Neural progenitor cell (in vitro differentiated cells): ENCODE results near the gene TMEM236. TPM values are rescaled to one million over a fixed set of nuclear protein-coding genes. Genes with fewer than 3 reads are reported as not detected.

Experiments used
- DNase-seq: peaks from one replicate; pipeline ENCODE4 v3.0.0-alpha.2; 2016; ENCODE audit warnings: low spot score
- H2AFZ ChIP-seq: fragments of 200-600 bp; sonication (generic); replicated peaks from 2 replicates; pipeline ENCODE4 v1.6.1; 2016; ENCODE audit warnings: antibody characterized with exemption
- H3F3A ChIP-seq: fragments of 200-600 bp; sonication (generic); 2 replicates; pipeline ENCODE4 v1.6.1; 2016; ENCODE audit warnings: antibody characterized with exemption, low read depth
- H3K27ac ChIP-seq: fragments of 200-600 bp; sonication (generic); 2 replicates; pipeline ENCODE4 v1.5.1; 2016; ENCODE audit warnings: mild to moderate bottlenecking
- H3K27me3 ChIP-seq: fragments of 200-600 bp; sonication (generic); 2 replicates; pipeline ENCODE4 v1.6.1; 2016; ENCODE audit warnings: mild to moderate bottlenecking, moderate library complexity
- H3K36me3 ChIP-seq: fragments of 200-600 bp; sonication (generic); 2 replicates; pipeline ENCODE4 v1.5.1; 2016
- H3K4me1 ChIP-seq: fragments of 200-600 bp; sonication (generic); 2 replicates; pipeline ENCODE4 v1.6.1; 2016; ENCODE audit warnings: mixed run types
- H3K4me2 ChIP-seq: fragments of 200-600 bp; sonication (generic); 2 replicates; pipeline ENCODE4 v1.6.1; 2016
- H3K4me3 ChIP-seq: fragments of 200-600 bp; sonication (generic); 2 replicates; pipeline ENCODE4 v1.5.1; 2016
- H3K79me2 ChIP-seq: fragments of 200-600 bp; sonication (generic); 2 replicates; pipeline ENCODE4 v1.6.1; 2016; ENCODE audit warnings: low read depth
- H3K9ac ChIP-seq: fragments of 200-600 bp; sonication (generic); 2 replicates; pipeline ENCODE4 v1.6.1; 2016
- H3K9me3 ChIP-seq: fragments of 200-600 bp; sonication (generic); 2 replicates; pipeline ENCODE4 v1.5.1; 2016; ENCODE audit warnings: low read depth
- H4K20me1 ChIP-seq: fragments of 200-600 bp; sonication (generic); 2 replicates; pipeline ENCODE4 v1.6.1; 2016; ENCODE audit warnings: low read depth
- H3K27ac Mint-ChIP-seq: 3 replicates; pipeline ENCODE4 v1.8.0; 2021; ENCODE audit warnings: mixed read lengths
- H3K27me3 Mint-ChIP-seq: 2 replicates; pipeline ENCODE4 v1.8.0; 2022; ENCODE audit warnings: low read depth, mild to moderate bottlenecking, inconsistent platforms, moderate library complexity, mixed read lengths; ENCODE audit not compliant: insufficient read depth
- H3K36me3 Mint-ChIP-seq: 3 replicates; pipeline ENCODE4 v1.8.0; 2021; ENCODE audit warnings: mixed read lengths
- H3K4me1 Mint-ChIP-seq: 3 replicates; pipeline ENCODE4 v1.8.0; 2021; ENCODE audit warnings: mixed read lengths
- H3K4me3 Mint-ChIP-seq: 3 replicates; pipeline ENCODE4 v1.8.0; 2021; ENCODE audit warnings: mild to moderate bottlenecking, moderate library complexity, mixed read lengths
- H3K9me3 Mint-ChIP-seq: 3 replicates; pipeline ENCODE4 v1.8.0; 2020; ENCODE audit warnings: mixed read lengths
- EZH2 ChIP-seq: fragments of 200-600 bp; sonication (generic); IDR thresholded peaks from 2 replicates; pipeline ENCODE4 v1.6.1; 2017; ENCODE audit warnings: antibody characterized with exemption, mild to moderate bottlenecking, moderate library complexity
- EZH2phosphoT487 ChIP-seq: fragments of 200-600 bp; sonication (generic); IDR thresholded peaks from 2 replicates; pipeline ENCODE4 v1.6.1; 2017; ENCODE audit warnings: antibody characterized with exemption
- total RNA-seq: library from RNA; depleted of rRNA; stranded (reverse); fragments of >200 nt; gene quantifications from 2 replicates; pipeline ENCODE4 v1.2.3, GENCODE V29; 2015; ENCODE audit warnings: low replicate concordance
- TF ChIP-seq, protein P1 (sequence below): fragments of 200-600 bp; sonication (generic); IDR thresholded peaks from 2 replicates; pipeline ENCODE4 v1.5.1; 2017; ENCODE audit warnings: antibody characterized with exemption, mild to moderate bottlenecking

TMEM236 gene
- 0.06 TPM in 1 of 2 replicates, not detected in the other for total RNA-seq

GRCh38 chr10:17751781-17752445 is at the start of gene TMEM236:
Gene TMEM236 (plus strand): TSS chr10:17752201. CDS start chr10:17752296, 95 bp downstream.
- no peaks in the 10 kb centered on the region for H3K36me3 ChIP-seq
- Mint-ChIP-seq H3K9me3 (no peaks in the 10 kb centered on the region), H3K27ac (no peak within 1 kb of the TSS)

DNA sequence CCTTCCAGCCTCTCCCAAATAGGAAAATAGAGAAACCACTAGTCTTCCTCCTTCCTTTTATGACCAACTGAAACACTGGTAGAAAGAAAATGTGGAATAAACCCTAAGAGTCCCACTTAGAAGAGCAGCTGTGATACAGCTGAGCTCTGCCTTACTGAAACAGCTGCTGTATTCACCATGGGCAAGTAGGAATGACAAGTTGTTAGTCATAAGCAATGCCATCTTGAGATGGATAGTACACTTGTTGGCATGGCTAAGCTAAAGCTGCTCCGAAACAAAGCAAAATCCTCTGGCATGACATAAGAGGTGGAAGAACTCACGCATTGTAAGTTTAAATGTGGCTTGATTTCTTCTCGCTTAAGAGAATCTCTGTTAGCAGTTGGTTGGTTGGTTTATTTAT is 48.3 kb upstream of the TMEM236 start:
- H3K9me3 Mint-ChIP-seq, result peaks cover 2% of the 10 kb centered on the region
- Histone ChIP-seq H3K36me3 (peaks cover 9% of the 10 kb centered on the region), H3F3A (no peaks in the 10 kb centered on the region)

More at GRCh38 chr10:17751781-17752445, at the start of gene TMEM236:
- no peak within 1 kb of the TSS for H3K4me3 Mint-ChIP-seq
- no peak within 1 kb of the TSS for H3K27ac ChIP-seq
- H3K36me3 Mint-ChIP-seq, result no peaks in the 10 kb centered on the region
- H3K79me2 ChIP-seq, result no peaks in the 10 kb centered on the region
- H2AFZ ChIP-seq, result no peak within 1 kb of the TSS
- no peaks in the 10 kb centered on the region for H3F3A ChIP-seq
- no peaks in the 10 kb centered on the region for H3K27me3 ChIP-seq
- no peak within 1 kb of the TSS for H3K4me3 ChIP-seq
- H3K4me1 Mint-ChIP-seq, result no peaks in the 10 kb centered on the region
- TF ChIP-seq EZH2phosphoT487 (no peak), EZH2 (no peak)
- TF ChIP-seq, protein P1, sequence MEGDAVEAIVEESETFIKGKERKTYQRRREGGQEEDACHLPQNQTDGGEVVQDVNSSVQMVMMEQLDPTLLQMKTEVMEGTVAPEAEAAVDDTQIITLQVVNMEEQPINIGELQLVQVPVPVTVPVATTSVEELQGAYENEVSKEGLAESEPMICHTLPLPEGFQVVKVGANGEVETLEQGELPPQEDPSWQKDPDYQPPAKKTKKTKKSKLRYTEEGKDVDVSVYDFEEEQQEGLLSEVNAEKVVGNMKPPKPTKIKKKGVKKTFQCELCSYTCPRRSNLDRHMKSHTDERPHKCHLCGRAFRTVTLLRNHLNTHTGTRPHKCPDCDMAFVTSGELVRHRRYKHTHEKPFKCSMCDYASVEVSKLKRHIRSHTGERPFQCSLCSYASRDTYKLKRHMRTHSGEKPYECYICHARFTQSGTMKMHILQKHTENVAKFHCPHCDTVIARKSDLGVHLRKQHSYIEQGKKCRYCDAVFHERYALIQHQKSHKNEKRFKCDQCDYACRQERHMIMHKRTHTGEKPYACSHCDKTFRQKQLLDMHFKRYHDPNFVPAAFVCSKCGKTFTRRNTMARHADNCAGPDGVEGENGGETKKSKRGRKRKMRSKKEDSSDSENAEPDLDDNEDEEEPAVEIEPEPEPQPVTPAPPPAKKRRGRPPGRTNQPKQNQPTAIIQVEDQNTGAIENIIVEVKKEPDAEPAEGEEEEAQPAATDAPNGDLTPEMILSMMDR, result no peak
- H4K20me1 ChIP-seq, result no peaks in the 10 kb centered on the region
- no peaks in the 10 kb centered on the region for H3K27me3 Mint-ChIP-seq
- no peak within 1 kb of the TSS for H3K4me2 ChIP-seq
- no peaks in the 10 kb centered on the region for H3K9me3 ChIP-seq
- no peaks in the 10 kb centered on the region for H3K4me1 ChIP-seq
- no peak within 1 kb of the TSS for H3K9ac ChIP-seq
- no peak for DNase-seq

DNA sequence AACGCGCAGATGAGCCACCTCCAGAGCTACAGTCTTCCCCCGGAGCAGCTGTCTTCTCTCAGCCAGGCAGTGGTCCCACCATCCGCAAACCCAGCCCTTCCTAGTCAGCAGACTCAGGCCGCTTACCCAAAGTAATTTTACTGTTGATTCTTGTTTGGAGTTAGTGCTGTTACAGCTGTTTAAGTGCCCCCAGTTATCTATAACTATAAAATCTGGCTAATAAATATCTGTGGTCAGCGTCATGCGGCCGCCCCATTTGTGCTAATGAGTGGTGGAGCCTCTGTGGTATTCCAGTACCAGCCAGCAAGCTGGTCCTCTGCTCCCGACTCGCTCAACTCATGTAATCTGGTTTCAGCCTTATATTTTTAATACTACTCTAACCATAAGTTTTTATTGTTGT is 43.2 kb upstream of the TMEM236 start:
- Histone ChIP-seq H3K9ac (no peak overlapping the region), H3K36me3 (no peaks in the 10 kb centered on the region), H3K79me2 (no peaks in the 10 kb centered on the region), H3K27me3 (no peaks in the 10 kb centered on the region), H3K4me1 (peaks cover 10% of the 10 kb centered on the region), H2AFZ (no peak overlapping the region), H3K4me2 (no peak overlapping the region), H4K20me1 (peaks cover 5% of the 10 kb centered on the region), H3K4me3 (no peak overlapping the region), H3F3A (peaks cover 7% of the 10 kb centered on the region), H3K9me3 (no peaks in the 10 kb centered on the region), H3K27ac (no peak overlapping the region)
- Mint-ChIP-seq H3K27me3 (no peaks in the 10 kb centered on the region), H3K9me3 (no peaks in the 10 kb centered on the region), H3K27ac (no peak overlapping the region), H3K4me1 (peaks cover 21% of the 10 kb centered on the region), H3K36me3 (peaks cover 14% of the 10 kb centered on the region), H3K4me3 (no peak overlapping the region)
- no peak for TF ChIP-seq EZH2phosphoT487
- no peak for DNase-seq

More for the DNA sequence above, 48.3 kb upstream of the TMEM236 start:
- DNase-seq, result no peak
- H3K79me2 ChIP-seq, result no peaks in the 10 kb centered on the region
- Mint-ChIP-seq H3K27ac (no peak overlapping the region), H3K4me3 (no peak overlapping the region), H3K27me3 (peaks cover 2% of the 10 kb centered on the region), H3K36me3 (peaks cover 16% of the 10 kb centered on the region), H3K4me1 (no peaks in the 10 kb centered on the region)
- H3K27me3 ChIP-seq, result no peaks in the 10 kb centered on the region
- TF ChIP-seq, protein P1, result no peak
- TF ChIP-seq EZH2, result no peak
- TF ChIP-seq EZH2phosphoT487, result no peak
- H3K4me3 ChIP-seq, result no peak overlapping the region
- no peak overlapping the region for H3K4me2 ChIP-seq
- no peaks in the 10 kb centered on the region for H3K4me1 ChIP-seq
- H3K9me3 ChIP-seq, result no peaks in the 10 kb centered on the region
- H4K20me1 ChIP-seq, result no peaks in the 10 kb centered on the region
- no peak overlapping the region for H2AFZ ChIP-seq
- no peak overlapping the region for H3K27ac ChIP-seq
- no peak overlapping the region for H3K9ac ChIP-seq

- no peak overlapping the region for H3K27ac Mint-ChIP-seq
- H3K4me3 Mint-ChIP-seq, result no peak overlapping the region
- peaks cover 5% of the 10 kb centered on the region for H4K20me1 ChIP-seq
- H3K9me3 ChIP-seq, result no peaks in the 10 kb centered on the region
- TF ChIP-seq EZH2phosphoT487 (no peak), EZH2 (no peak)
- TF ChIP-seq, protein P1, result no peak
- H3K4me2 ChIP-seq, result no peak overlapping the region
- H3K4me3 ChIP-seq, result no peak overlapping the region
- no peak overlapping the region for H2AFZ ChIP-seq
- H3K9me3 Mint-ChIP-seq, result no peaks in the 10 kb centered on the region
- H3K79me2 ChIP-seq, result no peaks in the 10 kb centered on the region
- H3K36me3 Mint-ChIP-seq, result peaks cover 21% of the 10 kb centered on the region
- H3F3A ChIP-seq, result peaks cover 7% of the 10 kb centered on the region
- H3K27ac ChIP-seq, result no peak overlapping the region
- no peaks in the 10 kb centered on the region for H3K27me3 ChIP-seq
- no peaks in the 10 kb centered on the region for H3K27me3 Mint-ChIP-seq
- peaks cover 10% of the 10 kb centered on the region for H3K4me1 ChIP-seq
- no peak overlapping the region for H3K9ac ChIP-seq
- no peak for DNase-seq
- H3K36me3 ChIP-seq, result no peaks in the 10 kb centered on the region
- peaks cover 25% of the 10 kb centered on the region for H3K4me1 Mint-ChIP-seq
Observed at GRCh38 chr10:17709492-17709891, 42.5 kb upstream of the TMEM236 start.
